Muscle of arm (tissue), 12 donors: ENCODE data around the gene MRPL24. TPM values are rescaled to one million over a fixed set of nuclear protein-coding genes. Genes with fewer than 3 reads are reported as not detected.
A peak's percentile ranks its signal among the peaks of the same experiment; 100 is the strongest.

Experiments
- DNase-seq: peaks from one replicate; pipeline ENCODE4 v3.0.0-alpha.2; 2013
- polyA plus RNA-seq, 12 donors: library from polyadenylated mRNA; unstranded; fragments of 120-200 nt; gene quantifications; one replicate each; pipeline ENCODE4 v1.2.1, GENCODE V29; 2013; ENCODE audit not compliant: insufficient read length in 12 of 12

Gene MRPL24
- polyA plus RNA-seq, 12 donors = 34.7 to 70.4 (median 66.3) TPM; not detected in 1

DNA sequence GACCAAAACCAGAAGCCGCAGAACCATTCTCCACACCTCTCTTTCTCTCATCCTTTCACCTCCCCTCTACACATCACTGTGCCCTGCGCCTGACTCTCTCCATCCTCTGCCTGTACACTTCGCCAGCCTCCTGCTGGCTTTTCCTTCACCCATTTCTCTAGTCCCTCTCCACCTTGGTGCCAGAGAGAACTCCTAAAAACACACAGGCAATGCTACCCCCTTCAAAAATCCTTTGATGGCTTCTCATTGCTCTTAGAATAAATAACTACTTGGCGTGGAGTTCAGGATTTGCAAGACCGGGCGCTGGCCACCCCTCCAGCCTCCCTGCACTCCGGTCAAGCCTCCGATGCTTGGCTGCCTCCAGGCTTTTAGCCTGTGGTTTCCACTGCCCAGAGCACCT is 44.1 kb downstream of the MRPL24 start:
- DNase-seq = no peak

DNA sequence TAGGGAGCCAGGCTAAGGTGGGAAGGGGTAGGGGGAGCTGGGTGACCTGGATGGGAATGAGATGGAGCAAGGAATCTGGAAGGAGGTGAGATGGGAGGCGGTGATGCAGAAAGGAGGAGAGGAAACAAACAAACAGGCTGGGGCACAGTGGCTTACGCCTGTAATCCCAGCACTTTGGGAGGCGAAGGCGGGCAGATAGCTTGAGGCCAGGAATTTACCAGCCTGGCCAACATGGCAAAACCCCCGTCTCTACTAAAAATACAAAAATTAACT is 46.3 kb downstream of the MRPL24 start:
- no peak for DNase-seq

DNA sequence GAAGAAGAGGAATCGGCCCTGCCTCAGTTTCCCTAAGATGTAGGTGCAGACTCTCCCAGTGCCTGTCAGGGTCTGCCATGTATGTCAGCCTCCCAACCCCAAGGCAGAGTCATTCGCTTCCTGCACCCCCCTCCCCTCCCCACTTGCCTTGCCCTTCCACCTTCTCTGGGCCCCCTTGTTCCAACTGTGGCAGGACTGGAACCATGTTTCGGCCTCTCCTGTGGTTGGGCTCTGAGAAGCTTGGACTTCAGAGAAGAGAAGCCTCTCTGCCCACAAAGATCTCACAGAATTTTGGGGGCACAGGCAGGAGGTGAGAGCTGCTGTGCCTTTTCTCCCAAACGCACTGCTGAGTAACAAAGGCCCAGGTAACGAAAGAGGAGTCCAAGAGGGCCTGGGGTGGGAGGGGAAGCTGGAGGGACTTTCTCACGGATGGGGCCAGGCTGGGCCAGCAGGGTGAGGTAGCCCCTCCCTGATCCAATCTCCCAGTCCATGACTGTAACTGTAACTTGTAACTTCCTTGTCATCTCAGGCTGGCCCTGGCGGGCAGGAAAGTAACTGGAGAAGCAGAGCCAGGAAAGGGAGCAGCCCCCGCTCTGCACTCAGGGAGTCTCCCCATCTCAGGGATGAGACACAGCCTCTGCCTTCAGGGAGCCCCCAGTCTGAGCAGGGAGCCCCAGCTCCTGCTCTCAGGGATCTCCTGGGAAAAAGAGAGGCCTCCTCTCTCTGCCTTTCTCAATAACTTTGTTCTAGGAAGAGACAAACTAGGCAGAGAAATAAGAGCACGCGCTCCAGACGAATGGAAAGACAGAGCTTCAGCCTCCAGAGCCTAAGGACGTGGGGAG is 46.8 kb downstream of the MRPL24 start:
- DNase-seq = no peak

DNA sequence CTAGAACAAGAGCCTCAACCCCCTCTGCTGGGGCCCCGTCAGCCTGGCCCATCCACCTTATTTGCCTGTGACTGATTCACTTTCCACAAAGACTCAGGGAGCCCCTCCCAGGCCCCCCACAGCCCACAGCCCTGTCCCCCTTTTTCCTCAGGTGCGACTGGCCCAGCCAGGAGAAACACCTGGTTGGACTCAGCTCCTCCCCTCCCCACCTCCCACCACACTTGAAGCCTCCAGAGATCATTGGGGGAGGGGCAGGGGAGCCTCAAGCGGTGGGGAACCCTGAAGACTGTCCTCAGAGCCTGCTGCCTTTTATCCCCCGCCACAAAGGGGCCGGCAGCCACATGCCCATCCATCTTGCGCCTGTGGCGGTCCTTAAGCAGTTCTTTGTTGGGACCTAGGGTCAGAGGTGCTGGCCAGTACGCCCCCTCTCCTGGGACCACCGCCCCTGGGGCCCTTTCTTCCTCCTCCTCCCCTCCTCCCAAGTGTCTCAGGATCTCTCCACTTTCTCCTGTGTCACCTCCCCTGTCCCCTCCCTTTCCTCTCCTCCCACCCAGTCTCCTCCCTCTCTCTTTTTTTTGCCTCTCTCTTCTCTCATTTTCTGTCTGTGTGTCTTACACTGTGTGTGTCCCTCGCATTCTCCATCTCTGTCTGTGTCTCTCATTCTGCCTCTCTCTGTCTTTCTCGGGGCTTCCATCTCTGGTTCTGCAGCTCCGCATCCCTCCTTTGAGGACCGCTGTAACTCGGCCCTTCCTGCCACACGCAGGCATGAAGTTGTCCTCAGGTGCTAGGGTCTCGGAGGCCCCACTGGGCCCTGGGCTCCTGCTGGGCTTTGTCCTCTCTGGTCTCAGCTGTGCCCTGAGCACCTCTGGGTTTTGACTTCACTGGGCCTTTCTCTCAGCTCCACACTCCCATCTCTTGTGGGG is 47.7 kb downstream of the MRPL24 start:
- DNase-seq = no peak

DNA sequence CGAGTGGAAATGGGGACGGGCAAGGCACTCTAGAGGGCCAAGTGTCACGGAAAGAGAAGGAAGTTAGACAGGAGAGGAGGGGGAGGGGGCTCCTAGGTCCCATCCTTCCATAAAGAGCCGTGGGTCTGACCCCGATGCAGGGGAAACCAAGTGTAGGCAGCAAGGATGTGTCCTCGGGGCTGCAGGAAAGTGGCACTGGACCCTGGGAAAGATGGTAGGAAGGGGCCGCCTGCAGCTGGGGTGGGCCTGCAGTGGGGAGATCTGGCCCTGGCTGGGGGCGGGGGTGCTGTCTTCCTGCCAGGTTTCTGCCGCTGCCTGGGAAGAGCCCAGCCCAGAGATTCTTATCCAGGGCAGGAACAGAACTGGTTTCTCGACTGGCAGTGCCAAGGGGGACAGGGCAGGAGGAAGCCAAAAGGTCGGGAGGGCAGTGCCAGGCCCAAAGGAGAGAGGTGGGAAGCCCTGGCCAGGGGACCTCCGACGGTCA is 48.4 kb downstream of the MRPL24 start:
- DNase-seq = no peak

DNA sequence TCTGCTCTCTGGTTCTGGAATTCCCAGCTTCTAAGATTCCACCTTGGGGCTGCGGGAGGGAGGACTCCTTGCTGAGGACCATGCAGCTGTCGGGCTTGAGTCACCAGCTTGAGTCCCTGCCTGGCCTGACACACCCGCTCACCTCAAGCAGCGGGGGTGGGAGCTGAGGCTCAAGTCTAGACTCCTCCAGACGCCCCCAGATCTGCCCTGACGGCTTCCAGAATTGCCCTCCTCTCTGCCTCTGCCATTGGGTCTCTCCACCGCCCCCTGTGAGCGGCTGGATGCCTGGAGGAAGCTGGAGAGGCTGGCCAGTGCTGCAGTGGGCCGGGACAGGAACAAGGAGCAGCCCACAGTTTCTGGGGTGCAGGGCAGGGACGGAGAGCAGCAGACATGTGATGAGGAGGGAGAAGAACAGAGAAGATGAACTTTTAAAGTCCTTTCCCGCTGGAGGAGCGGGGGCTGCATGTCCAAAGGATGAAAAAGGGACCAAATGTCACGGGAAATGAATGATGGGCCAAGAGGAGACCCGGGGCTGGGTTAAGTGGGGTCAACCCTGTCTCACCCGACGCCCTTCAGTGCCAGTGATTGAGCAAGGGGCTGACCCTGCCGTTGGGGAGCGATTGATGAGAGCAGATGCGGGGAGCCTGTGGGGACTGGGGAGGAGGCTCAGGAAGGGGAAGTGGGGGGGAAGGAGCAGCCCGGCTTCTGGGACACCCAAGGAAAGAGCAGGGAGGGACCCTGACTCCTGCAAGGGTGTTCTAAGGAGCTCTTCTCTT is 49.0 kb downstream of the MRPL24 start:
- DNase-seq = no peak

DNA sequence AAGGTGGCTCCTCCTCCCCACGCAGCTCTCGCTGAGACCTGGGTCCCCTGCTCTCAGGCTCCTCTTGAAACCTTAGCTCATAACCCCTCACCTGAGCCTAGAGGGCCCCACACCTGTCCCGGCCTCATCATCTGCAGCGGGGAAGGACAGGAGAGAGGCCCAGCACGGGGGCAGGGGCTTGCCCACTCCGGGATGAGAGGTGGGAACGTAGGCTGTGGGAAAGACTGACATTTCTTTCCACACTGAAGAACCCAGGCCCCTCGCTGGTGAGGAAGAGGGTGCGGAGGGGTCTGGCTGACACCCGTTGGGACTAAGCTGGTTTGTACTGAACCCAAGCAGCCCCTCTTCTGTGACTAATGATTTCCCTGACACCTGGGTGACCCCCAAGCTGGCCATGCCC is 49.7 kb downstream of the MRPL24 start:
- DNase-seq = no peak

DNA sequence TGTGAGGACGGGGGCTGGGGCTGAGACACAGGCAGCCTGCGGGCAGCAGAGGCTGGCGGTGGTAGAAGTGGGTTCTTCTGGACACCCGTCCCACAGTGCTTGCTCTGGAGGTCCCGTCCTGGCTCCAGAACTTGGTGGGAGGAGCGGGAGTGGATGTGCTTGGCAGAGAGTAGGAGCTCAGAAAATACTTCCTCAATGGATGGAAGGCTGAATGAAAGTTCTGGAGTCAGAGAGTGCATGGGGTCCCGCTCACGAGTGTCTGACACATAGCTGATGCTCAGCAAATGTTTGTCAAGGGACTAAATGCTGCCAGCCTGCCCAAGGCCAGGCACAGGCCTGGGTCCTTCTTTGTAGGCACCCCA is 50.2 kb downstream of the MRPL24 start:
- DNase-seq = no peak

DNA sequence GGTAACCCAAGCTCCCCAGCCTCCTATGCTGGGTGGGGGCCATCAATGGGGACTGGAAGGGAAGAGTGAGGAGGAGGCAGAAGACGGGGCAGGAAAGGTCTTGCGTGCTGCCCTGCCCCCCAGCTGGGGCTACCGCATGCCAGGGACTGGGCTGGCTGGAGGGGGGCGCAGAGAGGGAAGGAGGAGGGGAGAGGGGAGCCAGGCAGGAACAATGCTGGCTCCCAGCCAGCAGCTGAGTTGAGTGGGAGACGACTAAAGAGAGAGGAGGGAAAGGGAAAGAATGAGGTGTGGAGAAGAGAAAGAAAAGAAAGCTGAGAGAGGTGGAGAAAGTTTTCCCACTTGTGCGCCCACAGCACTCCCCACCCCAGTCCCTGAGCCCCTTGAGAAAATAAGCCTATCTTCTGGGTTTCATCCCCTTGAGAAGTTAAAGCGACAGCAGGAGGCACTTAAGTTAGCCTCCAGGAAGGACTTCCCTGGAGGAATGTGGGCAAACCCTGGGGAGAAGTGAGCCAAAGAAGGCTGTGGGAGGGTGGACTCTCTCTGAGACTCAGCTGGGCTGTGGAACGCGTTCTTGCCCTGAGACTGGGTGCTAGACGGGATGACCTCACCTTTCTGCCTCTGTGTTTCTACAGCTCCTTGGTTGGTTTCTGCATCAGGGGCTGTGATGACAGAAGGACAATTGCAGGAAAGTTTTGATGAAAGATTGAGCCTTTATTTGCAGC is 50.8 kb downstream of the MRPL24 start:
- no peak for DNase-seq

DNA sequence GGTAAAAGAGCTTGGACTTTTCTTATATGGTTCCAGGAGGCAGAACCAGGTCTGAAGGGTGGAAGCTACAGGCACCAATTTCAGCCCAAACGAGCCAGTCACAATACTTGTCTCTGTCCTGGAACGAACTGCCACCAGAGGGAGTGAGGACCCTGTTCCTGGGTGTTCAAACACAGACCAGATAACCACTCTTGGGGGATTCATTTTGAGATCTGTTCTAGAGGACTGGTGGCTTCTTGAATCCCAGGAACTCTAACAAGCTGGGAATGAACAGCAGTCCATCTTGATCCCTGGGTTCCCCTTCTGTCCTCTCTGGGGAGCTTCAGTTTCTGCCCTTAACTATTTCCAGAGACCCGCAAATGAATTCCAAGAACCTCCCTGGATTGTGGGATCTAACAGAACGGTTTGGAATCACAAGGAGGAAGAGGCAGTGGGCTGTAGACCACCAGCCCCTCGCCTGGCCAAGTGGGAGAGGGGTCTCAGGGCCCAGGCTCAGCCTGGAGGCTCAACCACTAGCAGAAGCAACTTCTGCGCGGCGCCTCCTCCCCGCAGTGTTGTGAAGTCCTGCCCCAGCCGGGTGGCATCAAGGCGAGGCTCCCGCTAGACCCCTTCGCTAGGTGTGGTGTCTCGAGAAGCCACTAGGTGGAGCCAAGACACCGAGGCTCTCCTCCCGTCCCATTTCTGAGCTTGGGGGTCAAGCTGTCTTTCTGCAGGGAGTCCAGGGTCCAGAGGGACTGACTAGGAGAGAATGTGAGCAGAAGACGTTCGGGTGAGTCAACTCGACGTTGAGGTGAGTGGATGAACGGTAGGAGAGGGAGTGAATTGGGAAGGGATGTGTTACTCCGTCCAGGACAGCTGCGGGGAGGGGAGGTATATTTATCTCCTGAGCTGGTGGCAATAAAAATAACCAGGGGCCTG is 51.6 kb downstream of the MRPL24 start:
- peak; percentile 89 for DNase-seq

Other genes with a start within 250 kb of the MRPL24 start
- 10 to 100 TPM in 11 of 12 donors, not detected in 1; 44.4 to 95.3 (median 69.1) TPM for gene MEF2D, start 240.3 kb downstream of the MRPL24 start, polyA plus RNA-seq
- gene IQGAP3, start 168.5 kb downstream of the MRPL24 start, polyA plus RNA-seq = 10 to 100 TPM in 1 of 12 donors, 1 to 10 TPM in 10, not detected in 1; 4.6 to 15.7 (median 7.9) TPM
- gene TTC24, start 161.4 kb downstream of the MRPL24 start, polyA plus RNA-seq = under 1 TPM in 8 of 12 donors, not detected in 4; 0.19 to 0.70 (median 0.29) TPM
- gene NAXE, start 149.3 kb downstream of the MRPL24 start, polyA plus RNA-seq = 10 to 100 TPM in 11 of 12 donors, not detected in 1; 21.4 to 36.4 (median 26.5) TPM
- gene GPATCH4, start 139.6 kb downstream of the MRPL24 start, polyA plus RNA-seq = 10 to 100 TPM in 11 of 12 donors, not detected in 1; 25.3 to 39.3 (median 28.2) TPM
- gene HAPLN2, start 121.7 kb downstream of the MRPL24 start, polyA plus RNA-seq = under 1 TPM in 8 of 12 donors, not detected in 4; 0.22 to 0.94 (median 0.39) TPM
- 10 to 100 TPM in 1 of 12 donors, 1 to 10 TPM in 10, not detected in 1; 1.3 to 14.7 (median 2.4) TPM for gene BCAN, start 99.0 kb downstream of the MRPL24 start, polyA plus RNA-seq
- gene NES, start 63.7 kb downstream of the MRPL24 start, polyA plus RNA-seq = 1,000 to 10,000 TPM in 1 of 12 donors, 100 to 1,000 TPM in 11; 318 to 1,186 (median 743) TPM
- gene CRABP2, start 35.5 kb downstream of the MRPL24 start, polyA plus RNA-seq = 100 to 1,000 TPM; 230 to 919 (median 293) TPM
- 10 to 100 TPM in 11 of 12 donors, not detected in 1; 16.8 to 26.5 (median 19.0) TPM for gene METTL25B, start 12.6 kb downstream of the MRPL24 start, polyA plus RNA-seq
- gene ISG20L2, start 12.3 kb downstream of the MRPL24 start, polyA plus RNA-seq = 10 to 100 TPM in 11 of 12 donors, not detected in 1; 21.7 to 44.6 (median 27.8) TPM
- gene HDGF, start 10.6 kb upstream of the MRPL24 start, polyA plus RNA-seq = 100 to 1,000 TPM in 11 of 12 donors, not detected in 1; 134 to 205 (median 142) TPM
- 10 to 100 TPM in 11 of 12 donors, not detected in 1; 59.0 to 97.7 (median 65.5) TPM for gene PRCC, start 26.4 kb upstream of the MRPL24 start, polyA plus RNA-seq
- 1 to 10 TPM in 1 of 12 donors, under 1 TPM in 9, not detected in 2; 0.26 to 1.4 (median 0.56) TPM for gene SH2D2A, start 75.8 kb upstream of the MRPL24 start, polyA plus RNA-seq
- under 1 TPM in 10 of 12 donors, not detected in 2; 0.30 to 0.83 (median 0.40) TPM for gene INSRR, start 118.0 kb upstream of the MRPL24 start, polyA plus RNA-seq
- 1 to 10 TPM in 1 of 12 donors, under 1 TPM in 9, not detected in 2; 0.20 to 1.0 (median 0.49) TPM for gene NTRK1, start 119.8 kb upstream of the MRPL24 start, polyA plus RNA-seq
- gene PEAR1, start 152.6 kb upstream of the MRPL24 start, polyA plus RNA-seq = 10 to 100 TPM in 11 of 12 donors, not detected in 1; 14.7 to 37.8 (median 23.3) TPM
- 1 to 10 TPM in 3 of 12 donors, under 1 TPM in 7, not detected in 2; 0.38 to 1.9 (median 0.83) TPM for gene LRRC71, start 179.5 kb upstream of the MRPL24 start, polyA plus RNA-seq